Measurements from ENCODE around the gene AUTS2. TPM values are rescaled to one million over a fixed set of nuclear protein-coding genes. Genes with fewer than 3 reads are reported as not detected.

The AUTS2 gene
- total and polyA plus RNA-seq, 10 of the 15 experiments (the other 5 are each of a cell fraction or from before 2014, with no cell fraction given): 6.4 to 55.6 (median 21.6) TPM

- Histone ChIP-seq H2AFZ (ENCODE audit: control insufficient read depth, low read depth, low read length) (no peak overlapping the region), H3K9me3 (replicated peaks; ENCODE audit: control insufficient read depth, insufficient read depth, low read length) (no peaks in the 10 kb centered on the region), H3K27ac (ENCODE audit: control insufficient read depth, insufficient read depth) (no peak overlapping the region), H3K4me3 (no peak overlapping the region), H3K36me3 (ENCODE audit: control insufficient read depth in 2 of 2, insufficient read depth in 2 of 2, low read length in 1 of 2) (no peaks in the 10 kb centered on the region), H3K9ac (ENCODE audit: control insufficient read depth, insufficient read depth, low read length) (no peak overlapping the region), H3K4me1 (ENCODE audit: control insufficient read depth, insufficient read depth, low read length) (peaks cover 35% of the 10 kb centered on the region), H3K4me2 (ENCODE audit: control insufficient read depth, insufficient read depth) (no peak overlapping the region), H4K20me1 (ENCODE audit: control insufficient read depth, insufficient read depth) (no peaks in the 10 kb centered on the region), H3K79me2 (ENCODE audit: control insufficient read depth, insufficient read depth, low read length) (peaks cover 8% of the 10 kb centered on the region), H3K27me3 (replicated peaks in 1 of 2; ENCODE audit: control insufficient read depth in 2 of 2, insufficient read depth in 2 of 2, low read length in 1 of 2) (no peaks in the 10 kb centered on the region)
- intact Hi-C loops (cut with micrococcal nuclease; ENCODE audit: unreplicated experiment): loop anchor here (5.0 kb wide), 1 partner anchor 52 kb away; no protein-coding TSS in a partner anchor
- TF ChIP-seq ZBED1 (IDR thresholded peaks at IDR 0.05; ENCODE audit: borderline replicate concordance) (no peak), MYB (IDR thresholded peaks at IDR 0.05; ENCODE audit: borderline replicate concordance, low read depth, low read length) (no peak), GABPA (IDR thresholded peaks at IDR 0.05; ENCODE audit: low read depth) (no peak)
- SMC1A ChIA-PET (ENCODE audit: uncharacterized antibody, unreplicated experiment): interaction anchor here (0.7 to 8.1 kb wide), 16 partner anchors 8 to 109 kb away, joined by 3 to 103 read pairs (median 8); no protein-coding TSS in a partner anchor
- in situ Hi-C loops (cut with MboI): no loop called here
- FAIRE-seq: no peak
- BruUV-seq (replicated peaks): no TSS peak
- CTCF ChIA-PET: interaction anchor here (0.8 to 1.7 kb wide), 10 partner anchors 9 to 387 kb away, joined by 3 to 9 read pairs (median 3); no protein-coding TSS in a partner anchor
- RAD21 ChIA-PET (ENCODE audit: unreplicated experiment): interaction anchor here (0.6 to 7.8 kb wide), 13 partner anchors 10 to 378 kb away, joined by 3 to 42 read pairs (median 4); no protein-coding TSS in a partner anchor
- WGBS (ENCODE audit: insufficient coverage, insufficient replicate concordance, low lambda C conversion rate, missing lambda C conversion rate): 97% methylated on average over 2 of the region's 2 CpGs
- ATAC-seq: no peak
- POLR2A ChIA-PET: interaction anchor here (0.5 to 6.6 kb wide), 5 partner anchors 10 to 342 kb away, joined by 3 to 38 read pairs (median 3); no protein-coding TSS in a partner anchor
- DNase-seq (ENCODE audit: low read depth, low spot score): no peak
Observed at GRCh38 chr7:69653806-69654205, 55.5 kb downstream of the AUTS2 start.

GRCh38 chr7:69654381-69654780 is 56.1 kb downstream of the AUTS2 start:
- Histone ChIP-seq H3K36me3 (ENCODE audit: control insufficient read depth in 2 of 2, insufficient read depth in 2 of 2, low read length in 1 of 2) (no peaks in the 10 kb centered on the region), H3K27me3 (replicated peaks in 1 of 2; ENCODE audit: control insufficient read depth in 2 of 2, insufficient read depth in 2 of 2, low read length in 1 of 2) (no peaks in the 10 kb centered on the region), H3K27ac (ENCODE audit: control insufficient read depth, insufficient read depth) (no peak overlapping the region), H3K4me2 (ENCODE audit: control insufficient read depth, insufficient read depth) (no peak overlapping the region), H3K4me1 (ENCODE audit: control insufficient read depth, insufficient read depth, low read length) (peaks cover 35% of the 10 kb centered on the region), H4K20me1 (ENCODE audit: control insufficient read depth, insufficient read depth) (no peaks in the 10 kb centered on the region), H3K9ac (ENCODE audit: control insufficient read depth, insufficient read depth, low read length) (no peak overlapping the region), H3K79me2 (ENCODE audit: control insufficient read depth, insufficient read depth, low read length) (peaks cover 8% of the 10 kb centered on the region), H3K4me3 (no peak overlapping the region), H2AFZ (ENCODE audit: control insufficient read depth, low read depth, low read length) (no peak overlapping the region), H3K9me3 (replicated peaks; ENCODE audit: control insufficient read depth, insufficient read depth, low read length) (no peaks in the 10 kb centered on the region)
- ATAC-seq (peak; percentile 45), DNase-seq (ENCODE audit: low read depth, low spot score) (no peak), FAIRE-seq (no peak)
- BruUV-seq (replicated peaks): no TSS peak
- 66% methylated on average over 2 of the region's 2 CpGs for WGBS (ENCODE audit: insufficient coverage, insufficient replicate concordance, low lambda C conversion rate, missing lambda C conversion rate)
- TF ChIP-seq ATF7 (IDR thresholded peaks at IDR 0.05; ENCODE audit: low read depth) (0 out of 2 replicates have a peak, but pooled peaks have one; percentile 21), POLR2A (IDR thresholded peaks at IDR 0.05; ENCODE audit: low read depth, low read length) (no peak), CEBPB (IDR thresholded peaks at IDR 0.05; ENCODE audit: borderline replicate concordance in 1 of 2, low read depth in 2 of 2, low read length in 2 of 2) (0 out of 4 replicates have a peak, but pooled peaks of 1 of the 2 experiments have one; percentile 42)
- RAD21 ChIA-PET (ENCODE audit: unreplicated experiment): interaction anchor here (0.7 to 7.8 kb wide), 13 partner anchors 9 to 84 kb away, joined by 3 to 42 read pairs (median 4); no protein-coding TSS in a partner anchor
- in situ Hi-C loops (cut with MboI) (no loop called here), intact Hi-C loops (cut with micrococcal nuclease; ENCODE audit: unreplicated experiment) (loop anchor here (5.0 kb wide), 1 partner anchor 52 kb away; no protein-coding TSS in a partner anchor)
- POLR2A ChIA-PET: interaction anchor here (0.9 to 6.6 kb wide), 3 partner anchors 10 to 53 kb away, joined by 3 to 38 read pairs (median 4); no protein-coding TSS in a partner anchor
- CTCF ChIA-PET: interaction anchor here (1.0 to 1.7 kb wide), 8 partner anchors 10 to 51 kb away, joined by 3 to 5 read pairs (median 4); no protein-coding TSS in a partner anchor
- SMC1A ChIA-PET (ENCODE audit: uncharacterized antibody, unreplicated experiment): interaction anchor here (0.7 to 8.1 kb wide), 18 partner anchors 8 to 110 kb away, joined by 3 to 103 read pairs (median 6); no protein-coding TSS in a partner anchor

Measured in GM12878 (cell line).